Endothelial cell of umbilical vein (primary cell): ENCODE results near the gene TUBB1. TPM values are rescaled to one million over a fixed set of nuclear protein-coding genes. Genes with fewer than 3 reads are reported as not detected.

Source experiments
- BruUV-seq: library from RNA; stranded (reverse); fragments of 400-500 nt; replicated peaks from 2 replicates; lab custom pipeline; 2021; lab: Mats Ljungman, UMichigan
- CTCF ChIA-PET: fragments of 300-600, 350-600 bp; sonication (Branson Sonifier 250); formaldehyde crosslinking; loops from one replicate; lab custom pipeline; 2021; ENCODE audit warnings: antibody characterized with exemption, inconsistent platforms; lab: Charles Lee
- POLR2A ChIA-PET: fragments of 300-600, 350-600 bp; sonication (Branson Sonifier 250); formaldehyde crosslinking; loops from one replicate; lab custom pipeline; 2021; ENCODE audit warnings: antibody characterized with exemption, inconsistent platforms; lab: Charles Lee
- DNase-seq: peaks from one replicate; pipeline ENCODE4 v3.0.0-alpha.2; 2011; ENCODE audit warnings: low read depth, low spot score
- FAIRE-seq: peaks from 2 replicates; lab custom pipeline; 2011; peaks lifted over from hg19 to GRCh38; lab: Jason Lieb, UNC
- H2AFZ ChIP-seq: 2 replicates; pipeline ENCODE4 v1.6.0; 2012; ENCODE audit warnings: low read depth, low read length, control low read depth, inconsistent platforms
- H3K27ac ChIP-seq: 2 replicates; pipeline ENCODE4 v1.5.1; 2011; ENCODE audit warnings: low read depth, mild to moderate bottlenecking, control low read depth, low read length, moderate library complexity; ENCODE audit not compliant: insufficient read depth
- H3K27me3 ChIP-seq, 2 experiments: 2 replicates each; pipeline versions ENCODE4 v1.6.0 to v1.6.1; 2011; ENCODE audit warnings: low read length in 2 of 2, mixed read lengths in 1 of 2; ENCODE audit not compliant: control insufficient read depth in 2 of 2, insufficient read depth in 2 of 2
- H3K36me3 ChIP-seq, 2 experiments: 2 replicates in 1 of 2; 3 replicates in 1 of 2; pipeline ENCODE4 v1.5.1; 2011; ENCODE audit warnings: low read length in 2 of 2, mild to moderate bottlenecking in 1 of 2, moderate library complexity in 1 of 2; ENCODE audit not compliant: control insufficient read depth in 2 of 2, insufficient read depth in 2 of 2; ENCODE audit errors: extremely low read depth in 1 of 2
- H3K4me1 ChIP-seq: 3 replicates; pipeline ENCODE4 v1.5.1; 2011; ENCODE audit warnings: mild to moderate bottlenecking, low read length; ENCODE audit not compliant: control insufficient read depth, insufficient read depth; ENCODE audit errors: extremely low read depth
- H3K4me2 ChIP-seq: 2 replicates; pipeline ENCODE4 v1.6.1; 2011; ENCODE audit warnings: low read length, control low read depth, mixed read lengths; ENCODE audit not compliant: insufficient read depth
- H3K4me3 ChIP-seq, 3 experiments: fragments of 200-600 bp in 1 of 3; sonication (generic), shearing (Covaris generic) in 1 of 3; replicated peaks in 1 of 3; 2 replicates each; pipeline ENCODE4 v1.5.1; 2011 to 2016; ENCODE audit warnings: control low read depth in 3 of 3, low read length in 3 of 3, mild to moderate bottlenecking in 2 of 3, inconsistent platforms in 1 of 3, low read depth in 1 of 3, moderate library complexity in 1 of 3; ENCODE audit not compliant: insufficient read depth in 1 of 3
- H3K79me2 ChIP-seq: 2 replicates; pipeline ENCODE4 v1.6.0; 2012; ENCODE audit warnings: low read length, inconsistent platforms; ENCODE audit not compliant: control insufficient read depth, insufficient read depth
- H3K9ac ChIP-seq: replicated peaks from 2 replicates; pipeline ENCODE3; 2011; ENCODE audit warnings: low read length, control low read depth; ENCODE audit not compliant: insufficient read depth; ENCODE audit errors: extremely low read depth
- H3K9me1 ChIP-seq: replicated peaks from 3 replicates; pipeline ENCODE4 v1.6.0; 2011; ENCODE audit warnings: mild to moderate bottlenecking, low read length; ENCODE audit not compliant: control insufficient read depth, insufficient read depth; ENCODE audit errors: extremely low read depth
- H3K9me3 ChIP-seq: replicated peaks from 2 replicates; pipeline ENCODE4 v1.5.1; 2012; ENCODE audit warnings: low read length, inconsistent platforms; ENCODE audit not compliant: control insufficient read depth, insufficient read depth
- H4K20me1 ChIP-seq: replicated peaks from 2 replicates; pipeline ENCODE3; 2011; ENCODE audit warnings: mild to moderate bottlenecking, low read length; ENCODE audit not compliant: control insufficient read depth, insufficient read depth; ENCODE audit errors: extremely low read depth
- CTCF ChIP-seq, 2 donors: IDR thresholded peaks; 1 replicate in 1 of 2; 2 replicates in 1 of 2; pipeline ENCODE4 v1.5.1; 2011; ENCODE audit warnings: low read length in 2 of 2, mild to moderate bottlenecking in 2 of 2, moderate library complexity in 2 of 2, control low read depth in 1 of 2, inconsistent platforms in 1 of 2, low read depth in 1 of 2; ENCODE audit not compliant: insufficient read depth in 1 of 2; ENCODE audit errors: extremely low read depth in 1 of 2
- EZH2 ChIP-seq: IDR thresholded peaks from 2 replicates; pipeline ENCODE4 v1.6.1; 2012; ENCODE audit warnings: borderline replicate concordance, low read depth, mild to moderate bottlenecking, moderate library complexity, low read length, inconsistent platforms; ENCODE audit not compliant: severe bottlenecking
- FOS ChIP-seq: IDR thresholded peaks from 2 replicates; pipeline ENCODE4 v1.6.1; 2011; ENCODE audit warnings: mild to moderate bottlenecking, low read length, moderate library complexity, borderline replicate concordance; ENCODE audit not compliant: insufficient read depth
- GATA2 ChIP-seq: IDR thresholded peaks from 2 replicates; pipeline ENCODE4 v1.7.0; 2011; ENCODE audit warnings: low read depth, mild to moderate bottlenecking, moderate library complexity, mixed read lengths, low read length; ENCODE audit not compliant: insufficient read length, insufficient read depth
- JUN ChIP-seq: IDR thresholded peaks from 2 replicates; pipeline ENCODE4 v1.6.1; 2011; ENCODE audit warnings: borderline replicate concordance, low read depth; ENCODE audit not compliant: insufficient read length, insufficient read depth
- MAX ChIP-seq: IDR thresholded peaks from 2 replicates; pipeline ENCODE4 v1.6.1; 2011; ENCODE audit not compliant: insufficient read depth, insufficient read length
- MYC ChIP-seq: IDR thresholded peaks from one replicate; pipeline ENCODE4 v1.6.1; 2011; ENCODE audit warnings: mild to moderate bottlenecking, low read depth, low read length
- POLR2A ChIP-seq: IDR thresholded peaks from 2 replicates; pipeline ENCODE4 v1.6.1; 2012; ENCODE audit warnings: low read depth, mild to moderate bottlenecking, control low read depth, low read length
- POLR2AphosphoS5 ChIP-seq: IDR thresholded peaks from 2 replicates; pipeline ENCODE4 v1.6.1; 2012; ENCODE audit warnings: low read depth, mild to moderate bottlenecking, control low read depth, low read length, moderate library complexity; ENCODE audit not compliant: insufficient read depth
- dilution Hi-C: fragments of 300-500 bp; cut with MboI; formaldehyde crosslinking; loops from one replicate; pipeline ENCODE4 v1.15.0; 2019; ENCODE audit warnings: low sequenced_read_pairs; ENCODE audit not compliant: extremely low pct_ligation_motif_present
- intact Hi-C: fragments of 100-400 bp; cut with micrococcal nuclease; formaldehyde crosslinking; loops from one replicate; pipeline ENCODE4 v1.10.0; 2022
- polyA plus RNA-seq, 4 experiments: library from polyadenylated mRNA; depleted of rRNA in 3 of 4; stranded (reverse) in 3 of 4; unstranded in 1 of 4; fragments of >200 nt; gene quantifications; 2 replicates each; pipeline versions ENCODE4 v1.2.1 to v1.2.3, GENCODE V29; 2011 to 2012; ENCODE audit warnings: missing spikeins in 1 of 4
- total RNA-seq: library from RNA; stranded (reverse); gene quantifications from 2 replicates; pipeline ENCODE4 v1.2.3, GENCODE V29; 2021

TUBB1 gene
- total and polyA plus RNA-seq, 2 donors (not counting 3 experiments of a cell fraction or from before 2014, with no cell fraction given), result 0.04 TPM; not detected in 1

- Histone ChIP-seq H2AFZ (no peak overlapping the region), H3K27ac (no peak overlapping the region), H3K79me2 (no peaks in the 10 kb centered on the region), H3K4me1 (no peaks in the 10 kb centered on the region), H3K9me1 (no peaks in the 10 kb centered on the region), H3K4me3 (no peak overlapping the region), H3K36me3 (no peaks in the 10 kb centered on the region), H3K4me2 (no peak overlapping the region), H3K9ac (no peak overlapping the region), H4K20me1 (no peaks in the 10 kb centered on the region), H3K9me3 (no peaks in the 10 kb centered on the region), H3K27me3 (peaks cover 0 to 2% of the 10 kb centered on the region in 2 experiments)
- intact Hi-C loops (no loop called here), dilution Hi-C loops (no loop called here)
- ChIA-PET POLR2A (no interaction called here), CTCF (interaction anchor here (1.3 to 1.4 kb wide), 3 partner anchors 14 to 101 kb away, joined by 4 to 5 read pairs (median 4); no protein-coding TSS in a partner anchor)
- DNase-seq, result no peak
- no TSS peak for BruUV-seq
- no peak for TF ChIP-seq POLR2A
- TF ChIP-seq JUN, result no peak
- no peak for TF ChIP-seq GATA2
- no peak for TF ChIP-seq EZH2
- no peak for TF ChIP-seq FOS
- TF ChIP-seq MYC, result no peak
- TF ChIP-seq MAX, result no peak
- no peak for TF ChIP-seq CTCF (IDR thresholded peaks at IDR 0.05; ENCODE audit: extremely low read depth in 1 of 2, insufficient read depth in 1 of 2, low read depth in 1 of 2, low read length in 2 of 2)
- TF ChIP-seq POLR2AphosphoS5, result no peak
- no peak for FAIRE-seq
Observed at GRCh38 chr20:58971429-58971828, 47.8 kb upstream of the TUBB1 start.
